GM20000 (cell line): ENCODE data around the gene CCL28.

Experiments used
- DNase-seq: peaks from one replicate; pipeline ENCODE4 v3.0.0; 2012; ENCODE audit warnings: low spot score
- CTCF ChIP-seq: IDR thresholded peaks from 2 replicates; pipeline ENCODE4 v1.5.1; 2012; ENCODE audit warnings: mild to moderate bottlenecking, control low read depth; ENCODE audit errors: extremely low read depth, missing control alignments

CCL28 gene

GRCh38 chr5:43362725-43363435, 49.3 kb downstream of the CCL28 start:
- no peak for TF ChIP-seq CTCF
- DNase-seq: no peak

- DNase-seq: no peak
- no peak for TF ChIP-seq CTCF
Observed at GRCh38 chr5:43358726-43359125, 53.5 kb downstream of the CCL28 start.

- TF ChIP-seq CTCF: no peak
- no peak for DNase-seq
Observed at GRCh38 chr5:43358301-43358700, 53.9 kb downstream of the CCL28 start.

- no peak for DNase-seq
- TF ChIP-seq CTCF: no peak
Observed at GRCh38 chr5:43357878-43358281, 54.3 kb downstream of the CCL28 start.

- DNase-seq: no peak
- TF ChIP-seq CTCF: no peak
Observed at GRCh38 chr5:43357067-43357466, 55.1 kb downstream of the CCL28 start.

GRCh38 chr5:43354774-43355173, 57.4 kb downstream of the CCL28 start:
- no peak for TF ChIP-seq CTCF
- DNase-seq: no peak

GRCh38 chr5:43353668-43354067, 58.5 kb downstream of the CCL28 start:
- DNase-seq: no peak
- TF ChIP-seq CTCF: no peak
